K562 (cell line): ENCODE data around the gene HPS3. TPM values are rescaled to one million over a fixed set of nuclear protein-coding genes. Genes with fewer than 3 reads are reported as not detected.

Source experiments
- ATF4 ChIP-seq: fragments of 450-650 bp; formaldehyde crosslinking; IDR thresholded peaks from 2 replicates; pipeline ENCODE4 v1.4.0; 2022; ENCODE audit warnings: mild to moderate bottlenecking, moderate library complexity
- CBX2 ChIP-seq: fragments of 200-600 bp; sonication (generic); IDR thresholded peaks from one replicate; pipeline ENCODE4 v1.6.1; 2012; ENCODE audit warnings: mild to moderate bottlenecking, low read length, inconsistent platforms; ENCODE audit not compliant: insufficient read depth, poor library complexity, severe bottlenecking
- CREB3 ChIP-seq: fragments of 450-650 bp; conservative IDR thresholded peaks from 2 replicates; pipeline ENCODE4 v1.6.1; 2016; ENCODE audit warnings: missing genetic modification characterization, low read depth, mild to moderate bottlenecking, missing compliant biosample characterization, moderate library complexity
- CREBBP ChIP-seq: IDR thresholded peaks from one replicate; pipeline ENCODE4 v1.6.1; 2012; ENCODE audit warnings: low read depth, mild to moderate bottlenecking, control low read depth, inconsistent platforms, low read length
- CTCF ChIP-seq, 3 experiments: IDR thresholded peaks in 2 of 3; conservative IDR thresholded peaks in 1 of 3; 2 replicates each; pipeline ENCODE4 v1.5.1; 2011 to 2012; ENCODE audit warnings: low read length in 3 of 3, mild to moderate bottlenecking in 3 of 3, control low read depth in 2 of 3, improper control_type of control experiment in 1 of 3, inconsistent platforms in 1 of 3, low read depth in 1 of 3, mixed read lengths in 1 of 3, moderate library complexity in 1 of 3; ENCODE audit not compliant: insufficient read depth in 2 of 3
- HDAC2 ChIP-seq: fragments of 450-650 bp; IDR thresholded peaks from 2 replicates; pipeline ENCODE4 v1.6.1; 2016; ENCODE audit warnings: mild to moderate bottlenecking
- HNRNPK ChIP-seq: fragments of 200-400 bp; formaldehyde crosslinking; IDR thresholded peaks from one replicate; pipeline ENCODE4 v1.6.1; 2018; ENCODE audit warnings: mild to moderate bottlenecking, low read depth, low read length; ENCODE audit not compliant: poor library complexity, severe bottlenecking
- MEIS2 ChIP-seq: fragments of 450-650 bp; IDR thresholded peaks from 2 replicates; pipeline ENCODE4 v1.6.1; 2014; ENCODE audit warnings: mild to moderate bottlenecking; ENCODE audit not compliant: partially characterized antibody
- PKNOX1 ChIP-seq: fragments of 450-650 bp; IDR thresholded peaks from 2 replicates; pipeline ENCODE4 v1.6.1; 2016
- RBM25 ChIP-seq: fragments of 200-400 bp; formaldehyde crosslinking; IDR thresholded peaks from 2 replicates; pipeline ENCODE4 v1.6.1; 2018; ENCODE audit warnings: low read length, low read depth, moderate library complexity; ENCODE audit not compliant: severe bottlenecking
- SIN3A ChIP-seq, 2 experiments: fragments of 150-350 bp in 1 of 2; IDR thresholded peaks; 2 replicates each; pipeline ENCODE4 v1.6.1; 2011 to 2016; ENCODE audit warnings: borderline replicate concordance in 2 of 2, low read depth in 2 of 2, low read length in 2 of 2, mild to moderate bottlenecking in 2 of 2, moderate library complexity in 2 of 2; ENCODE audit not compliant: control insufficient read depth in 1 of 2
- TAF7 ChIP-seq: fragments of 450-650 bp; IDR thresholded peaks from 2 replicates; pipeline ENCODE4 v1.6.1; 2016; ENCODE audit warnings: missing genetic modification characterization, missing compliant biosample characterization
- TFAP4 ChIP-seq: sonication (generic); formaldehyde crosslinking; IDR thresholded peaks from 2 replicates; pipeline ENCODE4 v1.8.0; 2022; ENCODE audit warnings: missing genetic modification reagents, mild to moderate bottlenecking, moderate library complexity, borderline replicate concordance
- ZBTB43 ChIP-seq: sonication (generic); formaldehyde crosslinking; IDR thresholded peaks from 2 replicates; pipeline ENCODE4 v1.8.0; 2023; ENCODE audit warnings: mild to moderate bottlenecking, missing genetic modification reagents
- polyA plus RNA-seq, 8 experiments: library from polyadenylated mRNA; depleted of rRNA in 4 of 8; stranded (reverse) in 5 of 8; unstranded in 3 of 8; fragments of >200 nt; fragmentation: Nextera tagmentation in 2 of 8; fragmentation: Illumina TruSeq in 1 of 8; extraction: Ambion mirVana in 2 of 8; extraction: Trizol in 1 of 8; gene quantifications; 2 replicates each; pipeline versions ENCODE4 v1.2.1 to v1.2.3, GENCODE V29; 2011 to 2014; ENCODE audit warnings: inconsistent platforms in 1 of 8, missing spikeins in 1 of 8
- total RNA-seq, 7 experiments: library from RNA; depleted of rRNA in 6 of 7; stranded (reverse); fragments of >200 nt in 6 of 7; fragmentation: Illumina TruSeq in 2 of 7; extraction: Trizol in 2 of 7; gene quantifications; 2 replicates each; pipeline versions ENCODE4 v1.2.1 to v1.2.3, GENCODE V29; 2011 to 2021; ENCODE audit warnings: low replicate concordance in 1 of 7

Gene HPS3
- total and polyA plus RNA-seq, 9 of the 15 experiments (the other 6 are each of a cell fraction or from before 2014, with no cell fraction given), result 1.2 to 11.3 (median 7.6) TPM

GRCh38 chr3:149216193-149216869 lies 86.9 kb downstream of the HPS3 start (continued):
- TF ChIP-seq ZBTB43 (no peak), MEIS2 (peak; percentile 89), ATF4 (CRISPR knock-in tag) (no peak), HDAC2 (no peak), PKNOX1 (peak; percentile 64), CTCF (IDR thresholded peaks at IDR 0.05 in 2 of 3, conservative IDR thresholded peaks at IDR 0.05 in 1 of 3; ENCODE audit: insufficient read depth in 2 of 3, low read depth in 1 of 3, low read length in 3 of 3) (no peak), HNRNPK (no peak), CBX2 (no peak), CREBBP (no peak), TFAP4 (no peak), SIN3A (IDR thresholded peaks at IDR 0.05; ENCODE audit: borderline replicate concordance in 2 of 2, control insufficient read depth in 1 of 2, low read depth in 2 of 2, low read length in 2 of 2) (no peak), RBM25 (no peak), TAF7 (tag) (no peak), CREB3 (tag) (no peak)
- TF ChIP-seq, all 486 proteins: peak for 13
